IMR-90 (cell line): Measurements from ENCODE around the gene NCR2.

Source experiments
- BHLHE40 ChIP-seq: fragments of 150-350 bp; IDR thresholded peaks from 2 replicates; pipeline ENCODE4 v1.6.1; 2016; ENCODE audit warnings: mild to moderate bottlenecking, low read depth, low read length
- CHD1 ChIP-seq: IDR thresholded peaks from 2 replicates; pipeline ENCODE4 v1.6.1; 2012; ENCODE audit warnings: low read depth, low read length, improper control_type of control experiment
- MAFK ChIP-seq: IDR thresholded peaks from 2 replicates; pipeline ENCODE4 v1.6.1; 2012; ENCODE audit warnings: low read depth, low read length, improper control_type of control experiment
- MAZ ChIP-seq: IDR thresholded peaks from 2 replicates; pipeline ENCODE4 v1.6.1; 2012; ENCODE audit warnings: low read depth, mild to moderate bottlenecking, low read length, improper control_type of control experiment, moderate library complexity, borderline replicate concordance
- MXI1 ChIP-seq: IDR thresholded peaks from 2 replicates; pipeline ENCODE4 v1.6.1; 2012; ENCODE audit warnings: low read depth, mild to moderate bottlenecking, low read length, moderate library complexity, borderline replicate concordance
- POLR2A ChIP-seq: IDR thresholded peaks from 2 replicates; pipeline ENCODE4 v1.6.1; 2012; ENCODE audit warnings: mild to moderate bottlenecking, low read depth, low read length
- RAD21 ChIP-seq: IDR thresholded peaks from 2 replicates; pipeline ENCODE4 v1.6.1; 2012; ENCODE audit warnings: low read length, improper control_type of control experiment
- TF ChIP-seq, protein P1 (sequence below): conservative IDR thresholded peaks from 2 replicates; pipeline ENCODE4 v1.5.1; 2012; ENCODE audit warnings: mild to moderate bottlenecking, low read depth, low read length, improper control_type of control experiment
- TF ChIP-seq, protein P2 (sequence below): fragments of 150-350 bp; IDR thresholded peaks from 2 replicates; pipeline ENCODE4 v1.6.1; 2016; ENCODE audit warnings: low read depth, mild to moderate bottlenecking, low read length, moderate library complexity, borderline replicate concordance

DNA sequence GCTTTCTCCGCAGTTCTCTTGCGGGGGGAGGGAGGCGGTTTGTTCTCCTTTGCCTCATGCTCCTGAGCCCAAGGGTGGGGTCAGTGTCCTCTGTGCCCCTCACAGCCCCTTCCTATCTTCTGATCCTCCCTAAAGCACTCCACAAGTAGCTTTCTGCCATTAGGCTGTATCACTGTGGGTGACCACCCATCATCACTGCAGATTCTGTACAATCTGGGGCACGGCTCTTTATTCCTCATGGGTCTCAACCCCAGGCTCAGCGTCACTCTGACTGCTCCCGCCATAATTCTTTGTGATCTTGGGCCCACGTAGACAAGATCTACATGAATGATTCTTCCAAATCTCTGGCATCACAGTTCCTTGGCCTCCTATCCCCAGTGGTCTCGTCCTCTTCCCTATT lies 10.5 kb downstream of the NCR2 start:
- TF ChIP-seq BHLHE40 (no peak), POLR2A (no peak), MXI1 (no peak), RAD21 (no peak), MAFK (no peak), CHD1 (no peak), MAZ (no peak)
- TF ChIP-seq, protein P1, sequence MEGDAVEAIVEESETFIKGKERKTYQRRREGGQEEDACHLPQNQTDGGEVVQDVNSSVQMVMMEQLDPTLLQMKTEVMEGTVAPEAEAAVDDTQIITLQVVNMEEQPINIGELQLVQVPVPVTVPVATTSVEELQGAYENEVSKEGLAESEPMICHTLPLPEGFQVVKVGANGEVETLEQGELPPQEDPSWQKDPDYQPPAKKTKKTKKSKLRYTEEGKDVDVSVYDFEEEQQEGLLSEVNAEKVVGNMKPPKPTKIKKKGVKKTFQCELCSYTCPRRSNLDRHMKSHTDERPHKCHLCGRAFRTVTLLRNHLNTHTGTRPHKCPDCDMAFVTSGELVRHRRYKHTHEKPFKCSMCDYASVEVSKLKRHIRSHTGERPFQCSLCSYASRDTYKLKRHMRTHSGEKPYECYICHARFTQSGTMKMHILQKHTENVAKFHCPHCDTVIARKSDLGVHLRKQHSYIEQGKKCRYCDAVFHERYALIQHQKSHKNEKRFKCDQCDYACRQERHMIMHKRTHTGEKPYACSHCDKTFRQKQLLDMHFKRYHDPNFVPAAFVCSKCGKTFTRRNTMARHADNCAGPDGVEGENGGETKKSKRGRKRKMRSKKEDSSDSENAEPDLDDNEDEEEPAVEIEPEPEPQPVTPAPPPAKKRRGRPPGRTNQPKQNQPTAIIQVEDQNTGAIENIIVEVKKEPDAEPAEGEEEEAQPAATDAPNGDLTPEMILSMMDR: no peak
- TF ChIP-seq, protein P2, sequence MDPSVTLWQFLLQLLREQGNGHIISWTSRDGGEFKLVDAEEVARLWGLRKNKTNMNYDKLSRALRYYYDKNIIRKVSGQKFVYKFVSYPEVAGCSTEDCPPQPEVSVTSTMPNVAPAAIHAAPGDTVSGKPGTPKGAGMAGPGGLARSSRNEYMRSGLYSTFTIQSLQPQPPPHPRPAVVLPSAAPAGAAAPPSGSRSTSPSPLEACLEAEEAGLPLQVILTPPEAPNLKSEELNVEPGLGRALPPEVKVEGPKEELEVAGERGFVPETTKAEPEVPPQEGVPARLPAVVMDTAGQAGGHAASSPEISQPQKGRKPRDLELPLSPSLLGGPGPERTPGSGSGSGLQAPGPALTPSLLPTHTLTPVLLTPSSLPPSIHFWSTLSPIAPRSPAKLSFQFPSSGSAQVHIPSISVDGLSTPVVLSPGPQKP: no peak
